IMR-90 (cell line): Measurements from ENCODE around the gene MESP2. TPM values are rescaled to one million over a fixed set of nuclear protein-coding genes. Genes with fewer than 3 reads are reported as not detected.

Source experiments
- ATAC-seq: fragments of 200-7000 bp; cut with Tn5 transposase; 2 replicates; pipeline ENCODE4 v1.9.1; 2020; ENCODE audit warnings: low read depth, mild to moderate bottlenecking, moderate library complexity
- BruUV-seq: library from RNA; stranded (reverse); fragments of 400-500 nt; replicated peaks from 2 replicates; lab custom pipeline; 2021; lab: Mats Ljungman, UMichigan
- CTCF ChIA-PET: fragments of 300-600 bp; formaldehyde crosslinking; extraction: SDS; loops from one replicate; lab custom pipeline; 2021; ENCODE audit warnings: antibody characterized with exemption; lab: Yijun Ruan, JAX
- POLR2A ChIA-PET: fragments of 300-600 bp; sonication (Branson Sonifier 250); formaldehyde crosslinking; loops from one replicate; lab custom pipeline; 2022; ENCODE audit warnings: antibody characterized with exemption; ENCODE audit not compliant: unreplicated experiment; lab: Charles Lee
- DNase-seq: peaks from one replicate; pipeline ENCODE4 v3.0.0; 2013
- H2AFZ ChIP-seq: replicated peaks from 2 replicates; pipeline ENCODE3; 2013; ENCODE audit warnings: low read length, mild to moderate bottlenecking; ENCODE audit not compliant: poor library complexity
- H2AK5ac ChIP-seq: 2 replicates; pipeline ENCODE4 v1.6.1; 2013; ENCODE audit warnings: low read depth, low read length, inconsistent platforms
- H2AK9ac ChIP-seq: replicated peaks from 2 replicates; pipeline ENCODE3; 2013; ENCODE audit warnings: mild to moderate bottlenecking, low read depth, low read length, moderate library complexity; ENCODE audit not compliant: poor library complexity
- H2BK120ac ChIP-seq: 2 replicates; pipeline ENCODE4 v1.6.1; 2013; ENCODE audit warnings: low read depth, low read length, inconsistent platforms
- H2BK15ac ChIP-seq: 3 replicates; pipeline ENCODE4 v1.6.1; 2013; ENCODE audit warnings: low read depth, low read length, inconsistent platforms
- H2BK20ac ChIP-seq: 2 replicates; pipeline ENCODE4 v1.6.1; 2013; ENCODE audit warnings: low read depth, mild to moderate bottlenecking, inconsistent platforms, low read length, moderate library complexity
- H2BK5ac ChIP-seq: 2 replicates; pipeline ENCODE4 v1.6.1; 2013; ENCODE audit warnings: mild to moderate bottlenecking, low read depth, low read length, inconsistent platforms; ENCODE audit not compliant: poor library complexity, severe bottlenecking
- H3K14ac ChIP-seq: replicated peaks from 2 replicates; pipeline ENCODE4 v1.6.1; 2013; ENCODE audit warnings: low read depth, low read length, inconsistent platforms
- H3K18ac ChIP-seq: 2 replicates; pipeline ENCODE4 v1.6.1; 2013; ENCODE audit warnings: low read depth, low read length, control low read depth
- H3K23ac ChIP-seq: 2 replicates; pipeline ENCODE4 v1.6.1; 2013; ENCODE audit warnings: low read depth, low read length, inconsistent platforms
- H3K27ac ChIP-seq: 2 replicates; pipeline ENCODE4 v1.5.1; 2013; ENCODE audit warnings: mild to moderate bottlenecking, control low read depth, low read length; ENCODE audit not compliant: insufficient read depth
- H3K27me3 ChIP-seq: 2 replicates; pipeline ENCODE4 v1.6.1; 2013; ENCODE audit warnings: low read length; ENCODE audit not compliant: control insufficient read depth, insufficient read depth
- H3K36me3 ChIP-seq: 2 replicates; pipeline ENCODE4 v1.6.1; 2013; ENCODE audit warnings: low read length, mixed read lengths; ENCODE audit not compliant: control insufficient read depth, insufficient read depth
- H3K4ac ChIP-seq: 2 replicates; pipeline ENCODE4 v1.6.1; 2013; ENCODE audit warnings: low read depth, low read length, inconsistent platforms
- H3K4me1 ChIP-seq: 2 replicates; pipeline ENCODE4 v1.6.1; 2013; ENCODE audit warnings: low read length, mixed read lengths; ENCODE audit not compliant: control insufficient read depth, insufficient read depth
- H3K4me2 ChIP-seq: 2 replicates; pipeline ENCODE4 v1.6.1; 2013; ENCODE audit warnings: low read depth, mild to moderate bottlenecking, control low read depth, low read length, moderate library complexity
- H3K4me3 ChIP-seq: 2 replicates; pipeline ENCODE4 v1.5.1; 2013; ENCODE audit warnings: low read depth, mild to moderate bottlenecking, control low read depth, low read length, moderate library complexity; ENCODE audit not compliant: insufficient read depth
- H3K56ac ChIP-seq: 2 replicates; pipeline ENCODE4 v1.6.1; 2013; ENCODE audit warnings: low read length, inconsistent platforms; ENCODE audit not compliant: insufficient read depth; ENCODE audit errors: extremely low read depth
- H3K79me1 ChIP-seq, 2 experiments: 2 replicates each; pipeline ENCODE4 v1.6.1; 2013; ENCODE audit warnings: low read length in 2 of 2, inconsistent platforms in 1 of 2, low read depth in 1 of 2
- H3K9ac ChIP-seq: 2 replicates; pipeline ENCODE4 v1.6.1; 2013; ENCODE audit warnings: low read depth, low read length, control low read depth
- H3K9me1 ChIP-seq: 2 replicates; pipeline ENCODE4 v1.6.1; 2013; ENCODE audit warnings: low read length, inconsistent platforms; ENCODE audit not compliant: insufficient read depth
- H3K9me3 ChIP-seq: 2 replicates; pipeline ENCODE4 v1.6.1; 2013; ENCODE audit warnings: low read length; ENCODE audit not compliant: control insufficient read depth, insufficient read depth
- H4K20me1 ChIP-seq: 2 replicates; pipeline ENCODE4 v1.6.1; 2013; ENCODE audit warnings: low read length, inconsistent platforms; ENCODE audit not compliant: insufficient read depth
- H4K5ac ChIP-seq: 2 replicates; pipeline ENCODE4 v1.6.1; 2013; ENCODE audit warnings: mild to moderate bottlenecking, low read depth, low read length, control low read depth
- H4K8ac ChIP-seq, 2 experiments: 2 replicates each; pipeline ENCODE4 v1.6.1; 2013; ENCODE audit warnings: low read depth in 2 of 2, low read length in 2 of 2, control low read depth in 1 of 2, inconsistent platforms in 1 of 2
- H4K91ac ChIP-seq: 2 replicates; pipeline ENCODE4 v1.6.1; 2013; ENCODE audit warnings: low read depth, low read length, inconsistent platforms; ENCODE audit not compliant: insufficient read depth
- ELK1 ChIP-seq: fragments of 150-350 bp; IDR thresholded peaks from 2 replicates; pipeline ENCODE4 v1.6.1; 2016; ENCODE audit warnings: low read depth, mild to moderate bottlenecking, low read length, moderate library complexity, borderline replicate concordance
- NFE2L2 ChIP-seq: fragments of 150-350 bp; IDR thresholded peaks from 2 replicates; pipeline ENCODE4 v1.6.1; 2016; ENCODE audit warnings: low read depth, mild to moderate bottlenecking, low read length
- RFX5 ChIP-seq: IDR thresholded peaks from 2 replicates; pipeline ENCODE4 v1.8.0; 2012; ENCODE audit warnings: low read depth, mild to moderate bottlenecking, low read length, moderate library complexity
- SMC3 ChIP-seq: fragments of 150-350 bp; IDR thresholded peaks from 2 replicates; pipeline ENCODE4 v1.6.1; 2016; ENCODE audit warnings: low read depth, mild to moderate bottlenecking, antibody characterized with exemption, low read length, moderate library complexity
- USF2 ChIP-seq: fragments of 150-350 bp; IDR thresholded peaks from 2 replicates; pipeline ENCODE4 v1.6.1; 2017; ENCODE audit warnings: mild to moderate bottlenecking, antibody characterized with exemption, low read length, low read depth
- WGBS, 2 experiments: methylation state at CpG; one replicate each; pipeline versions ENCODE4 v1.1.5 to v1.1.7; 2013; ENCODE audit warnings: missing lambda C conversion rate in 2 of 2; ENCODE audit not compliant: insufficient read length in 1 of 2; ENCODE audit errors: extremely low coverage in 2 of 2; 5-methylcytosine and 5-hydroxymethylcytosine counted together
- dilution Hi-C: fragments of 300-500 bp; cut with HindIII; formaldehyde crosslinking; loops from one replicate; pipeline ENCODE4 v1.14.3; 2018; ENCODE audit warnings: low sequenced_read_pairs; ENCODE audit not compliant: unreplicated experiment
- in situ Hi-C: fragments of 300-500 bp; cut with MboI; formaldehyde crosslinking; loops from 3 replicates; pipeline ENCODE4 v1.14.3; 2019; ENCODE audit warnings: low sequenced_read_pairs, inconsistent platforms, mixed read lengths
- intact Hi-C: fragments of 100-400 bp; cut with micrococcal nuclease; formaldehyde crosslinking; loops from 2 replicates; pipeline ENCODE4 v1.10.0; 2022
- polyA plus RNA-seq, 3 experiments: library from polyadenylated mRNA; depleted of rRNA; stranded (reverse); fragments of >200 nt; gene quantifications; 2 replicates each; pipeline ENCODE4 v1.2.3, GENCODE V29; 2012; ENCODE audit warnings: low replicate concordance in 1 of 3
- total RNA-seq: library from RNA; depleted of rRNA; stranded (reverse); fragments of >200 nt; gene quantifications from 2 replicates; pipeline ENCODE4 v1.2.3, GENCODE V29; 2012

Gene MESP2
- total and polyA plus RNA-seq, 2 of the 4 experiments (the other 2 are of a cell fraction): 0.18 to 0.32 TPM

- no peaks in the 10 kb centered on the region for H3K4me1 ChIP-seq
- intact Hi-C loops (no loop called here), in situ Hi-C loops (no loop called here), dilution Hi-C loops (no loop called here)
- BruUV-seq: no TSS peak
- no peaks in the 10 kb centered on the region for H3K9me1 ChIP-seq
- H2BK15ac ChIP-seq: no peak overlapping the region
- CTCF ChIA-PET: no interaction called here
- peak overlapping the region; percentile 23 for H2AFZ ChIP-seq
- no peak overlapping the region for H3K56ac ChIP-seq
- H2BK120ac ChIP-seq: no peak overlapping the region
- H3K9me3 ChIP-seq: peaks cover 3% of the 10 kb centered on the region; the same call in 1 of the 2 replicates
- WGBS, 2 experiments: 94% methylated on average over 9 of the region's 21 CpGs; no CpG with 5 or more reads in 1 of the 2 experiments
- no peak overlapping the region for H3K4me2 ChIP-seq
- H4K20me1 ChIP-seq: no peaks in the 10 kb centered on the region
- H3K23ac ChIP-seq: no peak overlapping the region
- no peak overlapping the region for H4K5ac ChIP-seq
- no peak overlapping the region for H3K4me3 ChIP-seq
- H2BK5ac ChIP-seq: no peak overlapping the region
- no peaks in the 10 kb centered on the region for H3K27me3 ChIP-seq
- DNase-seq (no peak), ATAC-seq (no peak)
- no peak overlapping the region for H3K18ac ChIP-seq
- no peak for TF ChIP-seq USF2
- no peak for TF ChIP-seq ELK1
- no peak for TF ChIP-seq RFX5
- no peak for TF ChIP-seq NFE2L2
- TF ChIP-seq SMC3: no peak
- H2BK20ac ChIP-seq: no peak overlapping the region
- H2AK5ac ChIP-seq: no peak overlapping the region
- H3K79me1 ChIP-seq: no peaks in the 10 kb centered on the region
- no peak overlapping the region for H3K27ac ChIP-seq
- no peak overlapping the region for H4K8ac ChIP-seq
- H3K4ac ChIP-seq: no peak overlapping the region
- H2AK9ac ChIP-seq: no peak overlapping the region
- H3K14ac ChIP-seq: no peak overlapping the region
- H4K91ac ChIP-seq: no peak overlapping the region
- peaks cover 71% of the 10 kb centered on the region for H3K36me3 ChIP-seq
- no peak overlapping the region for H3K9ac ChIP-seq
- POLR2A ChIA-PET: no interaction called here
These were observed 25.5 kb downstream of the MESP2 start for GRCh38 chr15:89801471-89802195.
